ENCODE results near the gene GMDS.
"Not testable (repeated sequence)": the region's sequence is repeated elsewhere in the genome, so short reads cannot be mapped to it uniquely, and the experiment has no call there.

Gene GMDS

GRCh38 chr6:1760876-1761275 lies 484.5 kb downstream of the GMDS start:
- DNase-seq (ENCODE audit: low read depth), result no peak
- TF ChIP-seq, protein P1, sequence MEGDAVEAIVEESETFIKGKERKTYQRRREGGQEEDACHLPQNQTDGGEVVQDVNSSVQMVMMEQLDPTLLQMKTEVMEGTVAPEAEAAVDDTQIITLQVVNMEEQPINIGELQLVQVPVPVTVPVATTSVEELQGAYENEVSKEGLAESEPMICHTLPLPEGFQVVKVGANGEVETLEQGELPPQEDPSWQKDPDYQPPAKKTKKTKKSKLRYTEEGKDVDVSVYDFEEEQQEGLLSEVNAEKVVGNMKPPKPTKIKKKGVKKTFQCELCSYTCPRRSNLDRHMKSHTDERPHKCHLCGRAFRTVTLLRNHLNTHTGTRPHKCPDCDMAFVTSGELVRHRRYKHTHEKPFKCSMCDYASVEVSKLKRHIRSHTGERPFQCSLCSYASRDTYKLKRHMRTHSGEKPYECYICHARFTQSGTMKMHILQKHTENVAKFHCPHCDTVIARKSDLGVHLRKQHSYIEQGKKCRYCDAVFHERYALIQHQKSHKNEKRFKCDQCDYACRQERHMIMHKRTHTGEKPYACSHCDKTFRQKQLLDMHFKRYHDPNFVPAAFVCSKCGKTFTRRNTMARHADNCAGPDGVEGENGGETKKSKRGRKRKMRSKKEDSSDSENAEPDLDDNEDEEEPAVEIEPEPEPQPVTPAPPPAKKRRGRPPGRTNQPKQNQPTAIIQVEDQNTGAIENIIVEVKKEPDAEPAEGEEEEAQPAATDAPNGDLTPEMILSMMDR (IDR thresholded peaks at IDR 0.05; ENCODE audit: control insufficient read depth, insufficient read depth, low read depth, low read length, missing control alignments), result no peak
- no peak overlapping the region for H3K4me3 ChIP-seq (ENCODE audit: control insufficient read depth, low read depth, low read length)

DNA sequence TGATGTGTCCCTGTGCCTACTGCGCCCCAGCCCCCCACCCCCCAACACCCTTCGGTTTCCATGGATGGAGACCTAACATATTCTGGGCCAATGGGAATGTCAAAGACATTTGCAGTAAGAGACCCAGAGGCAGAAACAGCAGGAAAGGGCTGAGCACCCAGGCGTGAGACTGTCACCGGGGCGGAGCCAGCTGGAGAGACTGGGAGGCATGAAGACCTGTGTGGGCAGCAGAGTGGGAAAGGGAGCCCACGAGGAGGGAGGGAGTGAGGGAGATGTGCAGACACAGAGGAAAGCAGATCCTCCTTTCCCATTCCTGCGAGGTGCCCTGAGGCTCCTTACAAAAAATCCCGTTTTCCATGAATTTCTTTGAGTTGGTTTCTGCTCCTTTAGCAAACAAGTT lies 485.5 kb downstream of the GMDS start:
- TF ChIP-seq, protein P1 (IDR thresholded peaks at IDR 0.05; ENCODE audit: control insufficient read depth, insufficient read depth, low read depth, low read length, missing control alignments), result no peak
- DNase-seq (ENCODE audit: low read depth), result no peak
- H3K4me3 ChIP-seq (ENCODE audit: control insufficient read depth, low read depth, low read length), result no peak overlapping the region

DNA sequence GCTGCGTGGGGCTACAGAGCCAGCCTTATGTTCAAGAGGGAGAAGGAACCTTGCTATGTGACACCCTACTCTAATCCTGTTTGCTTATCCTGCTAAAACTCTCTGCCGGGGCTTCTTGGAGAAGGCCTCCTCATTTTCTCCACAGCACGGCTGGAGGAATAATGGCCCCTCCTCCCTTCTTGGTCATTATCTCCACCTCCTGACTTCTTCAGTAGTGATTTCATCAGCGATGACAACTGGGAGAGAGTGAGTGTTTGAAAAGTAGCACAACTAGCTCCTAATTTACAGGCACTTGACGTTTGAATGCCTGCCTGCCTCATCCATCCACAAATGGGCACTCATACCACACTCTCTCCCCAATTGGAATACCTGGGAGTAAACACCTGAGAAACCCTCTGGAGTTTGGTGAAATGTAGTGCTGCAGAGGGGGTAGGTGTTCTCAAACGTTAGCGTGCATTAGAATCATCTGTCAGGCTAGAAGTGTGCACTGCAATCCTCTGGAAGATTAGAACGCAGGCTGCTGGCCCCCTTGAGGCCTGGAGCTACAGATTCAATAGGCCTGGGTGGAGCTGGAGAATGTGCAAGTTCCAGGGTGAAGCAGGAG lies 487.2 kb downstream of the GMDS start:
- no peak overlapping the region for H3K4me3 ChIP-seq (ENCODE audit: control insufficient read depth, low read depth, low read length)
- TF ChIP-seq, protein P1 (IDR thresholded peaks at IDR 0.05; ENCODE audit: control insufficient read depth, insufficient read depth, low read depth, low read length, missing control alignments), result no peak
- no peak for DNase-seq (ENCODE audit: low read depth)

- no peak for DNase-seq (ENCODE audit: low read depth)
- no peak overlapping the region for H3K4me3 ChIP-seq (ENCODE audit: control insufficient read depth, low read depth, low read length)
- TF ChIP-seq, protein P1 (IDR thresholded peaks at IDR 0.05; ENCODE audit: control insufficient read depth, insufficient read depth, low read depth, low read length, missing control alignments), result no peak
These were observed 488.3 kb downstream of the GMDS start for GRCh38 chr6:1757131-1757530.

- TF ChIP-seq, protein P1 (IDR thresholded peaks at IDR 0.05; ENCODE audit: control insufficient read depth, insufficient read depth, low read depth, low read length, missing control alignments), result no peak
- no peak overlapping the region for H3K4me3 ChIP-seq (ENCODE audit: control insufficient read depth, low read depth, low read length)
- no peak for DNase-seq (ENCODE audit: low read depth)
These were observed 488.8 kb downstream of the GMDS start for GRCh38 chr6:1756472-1757129.

GRCh38 chr6:1751063-1751462 lies 494.3 kb downstream of the GMDS start:
- DNase-seq (ENCODE audit: low read depth); H3K4me3 ChIP-seq (ENCODE audit: control insufficient read depth, low read depth, low read length): not testable (repeated sequence)

- H3K4me3 ChIP-seq (ENCODE audit: control insufficient read depth, low read depth, low read length), result no peak overlapping the region
- TF ChIP-seq, protein P1 (IDR thresholded peaks at IDR 0.05; ENCODE audit: control insufficient read depth, insufficient read depth, low read depth, low read length, missing control alignments), result no peak
These were observed 496.4 kb downstream of the GMDS start for GRCh38 chr6:1749041-1749440.

More at GRCh38 chr6:1749041-1749440, 496.4 kb downstream of the GMDS start:
- no peak for DNase-seq (ENCODE audit: low read depth)

All from AG09309 (cell line).